ENCODE measurements around the gene C18orf54. TPM values are rescaled to one million over a fixed set of nuclear protein-coding genes. Genes with fewer than 3 reads are reported as not detected.

Gene C18orf54
- total RNA-seq, 1 experiment from 2014 or later: 7.9 TPM

Other genes with a start within 250 kb of the C18orf54 start
- gene MBD2, start 133.2 kb upstream of the C18orf54 start, total RNA-seq (2014; rRNA removed; shearing (Covaris generic)): 29.3 and 36.0 TPM in 2 replicates
- 16.9 and 34.5 TPM in 2 replicates for gene POLI, start 88.4 kb upstream of the C18orf54 start, total RNA-seq (2014; rRNA removed; shearing (Covaris generic))
- gene STARD6, start within 50 bp of the C18orf54 start, total RNA-seq (2014; rRNA removed; shearing (Covaris generic)): not detected in 2 replicates
- not detected in 2 replicates for gene DYNAP, start 233.3 kb downstream of the C18orf54 start, total RNA-seq (2014; rRNA removed; shearing (Covaris generic))

All from G401 (cell line).